Chondrocyte (in vitro differentiated cells): ENCODE results near the gene CLCF1. TPM values are rescaled to one million over a fixed set of nuclear protein-coding genes. Genes with fewer than 3 reads are reported as not detected.

ENCODE experiments used
- DNase-seq: peaks from one replicate; pipeline ENCODE4 v3.0.0; 2021; ENCODE audit warnings: mixed read lengths, low spot score
- H3K27ac Mint-ChIP-seq: one replicate; pipeline ENCODE4 v1.8.0; 2021; ENCODE audit warnings: mild to moderate bottlenecking, moderate library complexity, mixed read lengths; ENCODE audit not compliant: unreplicated experiment
- H3K27me3 Mint-ChIP-seq: 2 replicates; pipeline ENCODE4 v1.8.0; 2021; ENCODE audit warnings: low read depth, mixed read lengths
- H3K36me3 Mint-ChIP-seq: 2 replicates; pipeline ENCODE4 v1.8.0; 2021; ENCODE audit warnings: low read depth, mixed read lengths
- H3K4me1 Mint-ChIP-seq: 2 replicates; pipeline ENCODE4 v1.8.0; 2021; ENCODE audit warnings: low read depth, mild to moderate bottlenecking, mixed read lengths
- H3K4me3 Mint-ChIP-seq: one replicate; pipeline ENCODE4 v1.8.0; 2021; ENCODE audit warnings: mild to moderate bottlenecking, moderate library complexity, mixed read lengths; ENCODE audit not compliant: unreplicated experiment
- H3K9me3 Mint-ChIP-seq: 2 replicates; pipeline ENCODE4 v1.8.0; 2021; ENCODE audit warnings: low read depth, mixed read lengths
- total RNA-seq: library from RNA; stranded (reverse); gene quantifications from 3 replicates; pipeline ENCODE4 v1.2.1, GENCODE V29; 2021
- TF ChIP-seq, protein P1 (sequence below): fragments of 200-600 bp; sonication (generic); IDR thresholded peaks from 2 replicates; pipeline ENCODE4 v1.5.0; 2021; ENCODE audit warnings: antibody characterized with exemption, mild to moderate bottlenecking, moderate library complexity

CLCF1 gene
- total RNA-seq, 1 donor from 2014 or later, result 4.9 TPM

DNA sequence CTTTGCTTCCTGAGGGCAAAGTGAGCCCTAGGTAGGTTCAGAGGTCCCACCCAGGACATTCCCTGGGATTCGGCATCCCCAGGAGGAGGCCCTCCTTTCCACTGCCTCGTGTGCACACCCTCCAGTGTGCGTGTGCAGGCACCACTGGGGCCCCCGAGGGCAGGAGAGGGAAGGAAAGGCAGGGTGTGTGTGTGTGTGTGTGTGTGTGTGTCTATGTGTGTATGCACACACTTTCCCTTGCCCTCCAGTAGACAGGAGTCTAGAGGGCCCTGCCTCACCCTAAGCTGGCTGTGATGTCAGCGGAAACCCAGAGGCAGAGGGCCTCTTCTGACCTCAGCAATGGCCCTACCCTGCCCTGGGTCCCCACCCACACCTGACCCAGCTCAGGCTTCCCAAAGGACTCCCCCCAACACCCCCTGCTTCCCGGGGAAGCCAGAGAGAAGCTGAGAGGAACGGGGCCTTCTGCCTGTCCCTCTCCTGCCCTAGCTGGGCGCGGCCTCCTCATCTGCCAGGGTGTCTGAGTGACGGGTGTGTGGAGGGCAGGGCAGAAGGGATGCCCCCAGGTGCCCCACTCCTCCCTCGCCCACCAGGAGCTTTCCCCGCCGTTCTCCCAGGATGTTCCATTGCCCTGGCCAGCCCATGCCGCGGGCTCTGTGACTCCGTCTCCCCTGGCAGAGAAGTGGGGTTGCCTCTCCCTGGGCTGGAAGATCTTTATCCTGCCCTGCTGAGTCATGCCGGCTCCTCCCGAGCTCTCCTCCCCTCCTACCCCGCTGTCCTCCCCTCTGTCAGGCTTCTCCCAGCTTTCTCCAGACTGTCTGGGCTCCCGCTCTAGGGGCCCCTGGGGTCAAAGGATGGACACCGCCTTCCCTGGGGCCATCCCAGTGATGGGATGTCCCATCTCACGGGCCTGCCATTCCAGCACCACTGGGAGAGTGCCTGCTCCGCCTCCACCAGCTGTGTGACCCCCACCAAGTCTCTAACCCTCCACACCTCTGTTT, 6.0 kb upstream of the CLCF1 start:
- no peak overlapping the region for H3K27ac Mint-ChIP-seq
- peaks cover 26% of the 10 kb centered on the region for H3K4me1 Mint-ChIP-seq
- H3K4me3 Mint-ChIP-seq, result no peak overlapping the region
- H3K36me3 Mint-ChIP-seq, result no peaks in the 10 kb centered on the region
- H3K9me3 Mint-ChIP-seq, result no peaks in the 10 kb centered on the region
- TF ChIP-seq, protein P1, sequence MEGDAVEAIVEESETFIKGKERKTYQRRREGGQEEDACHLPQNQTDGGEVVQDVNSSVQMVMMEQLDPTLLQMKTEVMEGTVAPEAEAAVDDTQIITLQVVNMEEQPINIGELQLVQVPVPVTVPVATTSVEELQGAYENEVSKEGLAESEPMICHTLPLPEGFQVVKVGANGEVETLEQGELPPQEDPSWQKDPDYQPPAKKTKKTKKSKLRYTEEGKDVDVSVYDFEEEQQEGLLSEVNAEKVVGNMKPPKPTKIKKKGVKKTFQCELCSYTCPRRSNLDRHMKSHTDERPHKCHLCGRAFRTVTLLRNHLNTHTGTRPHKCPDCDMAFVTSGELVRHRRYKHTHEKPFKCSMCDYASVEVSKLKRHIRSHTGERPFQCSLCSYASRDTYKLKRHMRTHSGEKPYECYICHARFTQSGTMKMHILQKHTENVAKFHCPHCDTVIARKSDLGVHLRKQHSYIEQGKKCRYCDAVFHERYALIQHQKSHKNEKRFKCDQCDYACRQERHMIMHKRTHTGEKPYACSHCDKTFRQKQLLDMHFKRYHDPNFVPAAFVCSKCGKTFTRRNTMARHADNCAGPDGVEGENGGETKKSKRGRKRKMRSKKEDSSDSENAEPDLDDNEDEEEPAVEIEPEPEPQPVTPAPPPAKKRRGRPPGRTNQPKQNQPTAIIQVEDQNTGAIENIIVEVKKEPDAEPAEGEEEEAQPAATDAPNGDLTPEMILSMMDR, result no peak
- H3K27me3 Mint-ChIP-seq, result no peaks in the 10 kb centered on the region
- DNase-seq, result no peak

DNA sequence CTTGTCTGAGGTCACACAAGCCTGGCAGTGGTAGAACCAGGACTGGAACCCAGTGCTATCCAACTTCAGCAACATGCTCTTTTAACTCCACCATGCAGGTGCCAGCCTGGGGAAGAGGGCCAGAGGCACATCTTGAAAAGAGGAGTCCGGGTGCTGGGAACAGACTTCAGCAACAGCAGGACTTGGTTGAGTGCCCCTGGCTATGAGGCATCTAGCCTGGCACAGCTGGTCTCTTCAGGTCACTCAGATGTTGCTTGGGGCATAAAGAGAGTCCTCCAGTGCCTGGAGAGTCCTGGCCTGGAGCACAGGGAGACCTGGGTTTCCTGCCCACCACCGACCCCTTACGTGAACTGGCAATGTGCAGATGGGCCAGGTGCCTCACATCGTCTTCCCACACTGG, 5.1 kb upstream of the CLCF1 start:
- H3K4me1 Mint-ChIP-seq, result peaks cover 31% of the 10 kb centered on the region
- no peaks in the 10 kb centered on the region for H3K27me3 Mint-ChIP-seq
- no peaks in the 10 kb centered on the region for H3K9me3 Mint-ChIP-seq
- TF ChIP-seq, protein P1, result no peak
- DNase-seq, result no peak
- H3K36me3 Mint-ChIP-seq, result no peaks in the 10 kb centered on the region
- no peak overlapping the region for H3K27ac Mint-ChIP-seq
- H3K4me3 Mint-ChIP-seq, result no peak overlapping the region

DNA sequence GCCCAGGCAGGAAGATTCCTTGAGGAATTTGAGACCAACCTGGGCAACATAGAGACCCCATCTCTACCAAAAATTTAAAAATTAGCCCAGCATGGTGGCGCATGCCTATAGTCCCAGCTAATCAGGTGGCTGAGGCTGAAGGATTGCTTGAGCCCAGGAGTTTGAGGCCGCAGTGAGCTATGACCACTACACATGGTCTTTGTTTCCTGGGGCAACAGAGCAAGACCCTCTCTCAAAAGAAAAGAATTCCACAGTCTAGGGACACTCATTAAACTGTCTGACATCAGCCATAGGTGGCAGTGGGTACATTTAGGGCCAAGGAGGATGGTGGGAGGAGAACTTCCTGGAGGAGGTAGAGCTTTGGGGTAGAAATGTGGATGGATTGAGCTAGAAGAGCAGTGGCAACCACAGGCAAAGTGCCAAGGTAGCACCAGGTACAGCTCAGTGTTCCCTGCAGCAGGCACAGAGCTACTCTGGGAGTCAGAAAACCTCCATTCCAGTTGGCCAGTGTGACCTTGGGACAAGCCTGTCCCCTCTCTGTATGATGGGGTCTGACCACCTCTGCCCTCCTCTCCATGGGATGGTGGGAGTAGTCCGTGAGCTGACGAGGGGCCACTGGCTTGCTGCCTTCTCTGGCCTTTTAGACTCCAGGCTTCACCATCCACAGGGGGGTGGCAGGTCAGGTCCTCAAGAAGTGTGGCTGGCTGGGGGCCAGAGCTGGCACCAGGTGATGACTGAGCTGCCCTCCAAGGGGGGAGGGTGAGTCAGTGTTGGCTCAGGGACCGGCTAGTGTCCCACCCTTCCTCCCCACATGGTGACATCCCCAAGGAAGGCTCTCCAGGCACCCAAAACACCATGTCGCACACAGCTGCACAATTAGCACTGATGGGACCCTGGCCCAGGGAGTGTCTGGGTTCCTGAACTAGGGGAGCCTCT, 3.7 kb upstream of the CLCF1 start:
- no peaks in the 10 kb centered on the region for H3K9me3 Mint-ChIP-seq
- no peak for DNase-seq
- no peak overlapping the region for H3K4me3 Mint-ChIP-seq
- H3K27ac Mint-ChIP-seq, result no peak overlapping the region
- TF ChIP-seq, protein P1, result no peak
- no peaks in the 10 kb centered on the region for H3K36me3 Mint-ChIP-seq
- H3K4me1 Mint-ChIP-seq, result peaks cover 28% of the 10 kb centered on the region
- no peaks in the 10 kb centered on the region for H3K27me3 Mint-ChIP-seq

DNA sequence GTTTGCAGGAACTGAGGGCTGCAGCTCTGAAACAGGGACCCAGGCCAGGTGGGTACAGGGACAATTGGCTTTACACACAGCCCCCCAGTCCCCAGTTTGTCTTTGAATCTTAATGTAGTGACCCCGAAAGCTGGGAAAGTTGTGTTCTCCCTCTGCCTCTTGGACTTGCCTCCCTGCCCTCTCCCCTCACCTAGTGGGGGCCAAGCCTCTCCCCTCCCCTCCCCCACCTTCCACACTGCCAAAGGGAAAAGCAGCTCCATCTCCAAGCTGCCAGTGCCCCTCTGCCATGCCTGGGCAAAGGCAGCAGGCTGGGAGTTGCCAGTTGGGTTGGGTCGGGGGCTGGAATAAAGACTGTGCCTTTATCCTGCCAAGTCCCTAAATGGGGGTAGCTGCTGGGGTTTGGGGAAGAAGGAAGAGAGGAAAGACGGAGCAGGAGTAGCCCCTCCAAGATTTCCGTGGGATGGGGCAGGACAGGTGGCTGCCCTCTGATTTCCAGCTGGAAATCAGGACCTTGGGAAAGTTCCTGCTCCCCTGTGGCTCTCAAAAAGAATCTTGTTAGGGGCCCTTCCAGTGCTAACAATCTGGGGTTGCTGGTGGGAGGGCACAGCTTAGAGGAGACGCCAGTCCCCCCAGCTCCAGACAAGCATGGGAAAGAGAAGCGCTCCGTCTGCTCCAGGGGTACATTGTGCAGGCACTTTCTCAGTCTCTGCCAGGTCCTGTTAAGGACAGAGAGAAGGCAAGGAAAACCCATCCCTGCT, 2.8 kb upstream of the CLCF1 start:
- peaks cover 35% of the 10 kb centered on the region for H3K4me1 Mint-ChIP-seq
- no peaks in the 10 kb centered on the region for H3K9me3 Mint-ChIP-seq
- no peaks in the 10 kb centered on the region for H3K36me3 Mint-ChIP-seq
- H3K27ac Mint-ChIP-seq, result no peak overlapping the region
- TF ChIP-seq, protein P1, result no peak
- DNase-seq, result no peak
- H3K4me3 Mint-ChIP-seq, result no peak overlapping the region
- no peaks in the 10 kb centered on the region for H3K27me3 Mint-ChIP-seq
